Measurements from ENCODE around the gene CAGE1.

Gene CAGE1

DNA sequence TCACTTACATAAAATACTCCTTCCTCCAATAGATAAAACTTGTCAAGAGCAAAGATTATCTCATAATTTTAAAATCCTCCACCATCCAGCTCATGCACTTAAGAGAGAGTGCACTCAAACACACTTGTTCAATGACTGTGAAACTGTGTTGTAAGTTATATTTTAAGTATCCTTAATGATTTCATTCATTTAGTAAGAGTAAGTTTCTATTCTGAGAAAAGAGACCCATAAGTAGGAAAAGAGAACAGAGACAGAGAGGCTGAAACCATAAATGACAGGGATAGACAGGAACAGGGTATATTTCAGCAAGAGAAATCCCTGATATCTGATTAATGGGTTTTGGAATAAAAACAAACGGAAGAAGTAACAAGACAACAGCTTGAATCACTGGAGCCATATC is 84.7 kb downstream of the CAGE1 start:
- DNase-seq = no peak

DNA sequence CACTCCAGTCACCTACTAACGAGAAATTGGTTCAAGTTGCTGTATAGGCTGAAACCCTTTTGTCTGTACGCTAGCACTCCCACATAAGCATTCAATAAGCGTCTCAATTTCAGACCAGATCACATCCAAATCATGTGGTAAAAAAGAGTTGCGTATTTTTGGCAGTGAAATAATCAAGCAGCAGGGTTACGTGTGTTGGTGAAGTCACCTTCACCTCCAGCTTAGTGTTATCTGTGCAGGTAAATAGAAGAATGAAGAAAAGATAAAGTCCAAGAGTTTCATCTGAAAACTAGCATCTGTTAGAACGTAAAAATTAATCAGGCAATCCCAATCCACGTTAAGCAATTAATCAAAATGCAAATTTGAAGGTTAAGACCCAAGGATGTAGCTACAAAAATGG is 87.8 kb downstream of the CAGE1 start:
- no peak for DNase-seq

DNA sequence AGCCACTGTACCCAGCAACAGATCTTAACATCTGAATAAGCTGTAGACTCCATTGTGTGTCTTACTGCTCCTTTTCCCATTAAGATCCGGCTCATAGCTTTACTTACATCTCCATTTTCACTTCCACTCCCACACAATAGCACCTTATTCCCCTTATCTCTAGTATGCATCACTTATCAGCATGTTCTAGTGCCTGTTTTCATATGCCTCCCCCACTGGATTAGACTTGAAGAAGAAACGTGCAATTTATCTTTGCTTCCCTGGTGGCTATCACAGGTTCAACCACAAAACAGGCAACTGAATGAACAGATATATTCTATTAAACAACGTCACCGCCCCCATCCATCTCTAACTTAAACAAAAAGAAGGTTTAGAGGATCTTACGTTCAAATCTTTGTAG is 88.6 kb downstream of the CAGE1 start:
- DNase-seq = no peak

DNA sequence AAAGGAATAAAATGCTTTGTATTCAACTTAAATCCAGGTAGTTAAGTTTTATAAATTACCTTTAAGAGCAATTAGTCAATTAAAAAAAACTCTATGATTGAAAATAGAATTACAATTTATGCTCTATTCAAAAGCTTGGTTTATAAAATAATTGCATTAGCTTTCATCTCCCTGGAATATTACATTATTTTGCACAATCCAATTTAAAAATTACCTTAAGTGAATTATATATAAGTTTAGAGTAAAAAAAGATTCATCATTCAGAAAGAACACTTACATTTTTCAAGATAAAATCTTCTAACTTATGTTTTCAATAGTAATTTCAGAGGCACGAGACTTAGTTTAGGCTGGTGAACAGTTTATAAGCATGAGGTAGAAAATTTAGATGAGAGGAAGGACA is 91.4 kb downstream of the CAGE1 start:
- DNase-seq = no peak

DNA sequence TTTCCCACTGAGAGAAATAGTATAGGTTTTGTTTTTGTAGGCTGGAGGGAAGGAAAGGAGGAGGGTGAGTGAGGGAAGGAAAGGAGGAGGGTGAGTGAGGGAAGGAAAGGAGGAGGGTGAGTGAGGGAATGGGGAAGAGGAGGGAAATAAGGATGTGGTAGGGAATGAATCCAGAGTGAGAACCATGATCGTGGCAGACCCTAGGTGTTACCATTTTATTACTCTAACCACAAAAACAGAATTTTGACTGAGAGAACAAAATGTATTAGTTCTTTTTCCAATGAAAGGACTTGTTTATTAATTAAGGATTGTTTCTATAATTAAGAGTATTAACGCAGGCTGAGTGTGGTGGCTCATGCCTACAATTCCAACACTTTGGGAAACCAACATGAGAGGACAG is 92.9 kb downstream of the CAGE1 start:
- DNase-seq = no peak

DNA sequence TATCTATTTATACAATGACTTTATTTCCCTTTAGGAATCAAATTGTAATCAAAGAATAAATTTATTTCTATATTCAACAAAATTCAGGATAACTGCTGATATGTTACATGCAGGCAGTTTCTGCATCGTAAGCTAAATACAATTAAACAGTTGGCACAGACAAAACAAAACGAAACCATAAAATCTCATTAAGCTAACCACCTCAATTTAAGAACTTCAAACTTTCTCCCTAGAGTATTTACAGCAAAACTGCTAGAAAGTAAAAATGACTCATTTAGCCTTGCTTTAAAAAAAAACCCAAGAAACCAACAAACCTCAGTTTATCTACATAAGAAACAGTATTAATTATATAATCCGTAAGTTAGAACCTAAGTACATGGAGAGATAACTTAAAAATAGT is 93.6 kb downstream of the CAGE1 start:
- DNase-seq = no peak

- no peak for DNase-seq
Measured at GRCh38 chr6:7292596-7293255, 96.8 kb downstream of the CAGE1 start.

- DNase-seq = no peak
Measured at GRCh38 chr6:7290079-7290478, 99.5 kb downstream of the CAGE1 start.

DNA sequence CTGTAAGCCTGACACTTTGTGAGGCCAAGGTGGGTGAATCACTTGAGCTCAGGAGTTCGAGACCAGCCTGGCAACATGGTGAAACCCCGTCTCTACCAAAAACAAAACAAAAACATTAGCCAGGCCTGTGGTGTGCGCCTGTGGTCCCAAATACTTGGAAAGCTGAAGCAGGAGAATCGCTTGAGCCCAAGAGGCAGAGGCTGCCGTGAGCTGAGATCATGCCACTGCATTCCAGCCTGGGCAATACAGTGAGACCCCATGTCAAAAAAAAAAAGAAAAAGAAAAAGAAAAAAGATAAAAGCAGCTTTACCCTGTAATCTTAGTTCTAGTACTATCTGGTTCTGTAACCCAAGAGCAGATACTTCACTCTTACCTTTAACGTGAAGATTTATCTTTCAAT is 104.1 kb downstream of the CAGE1 start:
- no peak for DNase-seq

DNA sequence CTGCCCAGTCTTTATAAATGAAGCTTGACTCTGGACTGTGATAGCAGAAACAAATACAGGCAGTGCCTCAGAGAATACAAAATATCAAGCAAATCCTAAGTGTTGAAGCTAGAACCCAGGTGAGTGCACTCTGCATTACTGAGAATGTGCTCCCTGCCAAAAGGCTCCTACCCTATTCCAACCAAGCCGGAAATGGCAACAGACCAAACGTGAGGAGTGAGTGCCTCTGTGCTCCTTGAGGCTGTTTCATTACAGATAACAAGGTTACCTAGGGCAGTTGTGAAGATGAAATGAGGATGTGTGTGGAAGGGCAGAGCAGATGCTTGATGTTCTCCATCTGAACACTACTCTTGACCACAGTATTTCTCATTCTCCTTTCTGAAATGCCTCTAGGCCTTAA is 105.9 kb downstream of the CAGE1 start:
- DNase-seq = no peak

DNA sequence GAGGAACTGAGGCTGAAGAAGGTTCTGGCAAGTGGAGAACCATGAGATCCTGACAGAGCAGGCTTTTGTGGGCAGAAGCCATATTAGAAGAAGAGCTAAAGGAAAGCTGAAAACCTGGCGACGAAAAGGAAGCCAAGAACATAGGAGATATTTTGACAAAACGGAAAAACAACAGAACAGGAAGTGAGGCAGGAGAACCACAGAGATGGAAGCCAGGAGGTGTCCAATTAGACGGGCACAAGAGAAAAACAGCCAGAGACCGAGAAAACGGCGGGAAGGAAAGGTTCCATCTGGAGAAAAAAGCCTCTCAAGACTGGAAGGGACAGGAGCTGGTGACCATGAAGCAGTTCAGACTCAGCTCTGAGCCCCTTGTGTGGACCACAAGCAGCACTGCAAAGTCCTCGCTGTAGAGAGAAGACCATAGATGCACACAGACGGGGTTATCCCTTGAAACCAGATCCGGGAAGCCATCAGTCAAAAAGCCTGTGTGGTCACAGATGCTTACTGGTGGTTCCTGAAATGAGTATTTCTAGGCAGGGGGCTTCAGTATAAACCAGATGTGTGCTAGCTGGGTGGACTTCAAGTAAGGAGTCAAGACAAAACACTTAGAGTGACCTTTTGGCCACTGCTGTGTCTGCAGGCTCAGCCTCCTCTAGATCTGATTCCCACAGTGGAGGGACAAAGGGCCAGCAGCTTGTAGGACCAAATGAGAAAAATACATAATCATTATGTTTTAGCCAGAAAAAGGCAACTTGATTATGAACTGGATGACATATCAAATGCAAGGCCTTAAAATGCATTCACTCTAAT is 107.2 kb downstream of the CAGE1 start:
- DNase-seq = no peak

All from NCI-H2029 treated with DMSO at 0.1 percent for 48 hours (cell line).